Keratinocyte (primary cell): ENCODE data around the gene CES2. TPM values are rescaled to one million over a fixed set of nuclear protein-coding genes. Genes with fewer than 3 reads are reported as not detected.

Experiments used
- DNase-seq: peaks from one replicate; pipeline ENCODE4 v3.0.0-alpha.2; 2011; ENCODE audit warnings: low read depth, missing footprints, low spot score
- FAIRE-seq: peaks from 2 replicates; lab custom pipeline; 2011; peaks lifted over from hg19 to GRCh38; lab: Jason Lieb, UNC
- H2AFZ ChIP-seq: 2 replicates; pipeline ENCODE4 v1.6.0; 2012; ENCODE audit warnings: low read length, control low read depth, inconsistent platforms; ENCODE audit not compliant: control insufficient read depth
- H3K27ac ChIP-seq: 2 replicates; pipeline ENCODE4 v1.5.1; 2011; ENCODE audit warnings: low read length; ENCODE audit not compliant: control insufficient read depth, insufficient read depth
- H3K27me3 ChIP-seq: 3 replicates; pipeline ENCODE4 v1.6.0; 2011; ENCODE audit warnings: low read length; ENCODE audit not compliant: control insufficient read depth, insufficient read depth; ENCODE audit errors: extremely low read depth
- H3K36me3 ChIP-seq, 2 experiments: 2 replicates in 1 of 2; 3 replicates in 1 of 2; pipeline ENCODE4 v1.5.1; 2011; ENCODE audit warnings: low read length in 2 of 2, mild to moderate bottlenecking in 1 of 2; ENCODE audit not compliant: control insufficient read depth in 2 of 2, insufficient read depth in 2 of 2; ENCODE audit errors: extremely low read depth in 1 of 2
- H3K4me1 ChIP-seq: 3 replicates; pipeline ENCODE4 v1.5.1; 2011; ENCODE audit warnings: low read length; ENCODE audit not compliant: control insufficient read depth, insufficient read depth; ENCODE audit errors: extremely low read depth
- H3K4me2 ChIP-seq: 3 replicates; pipeline ENCODE4 v1.6.0; 2011; ENCODE audit warnings: low read depth, low read length; ENCODE audit not compliant: control insufficient read depth, insufficient read depth; ENCODE audit errors: extremely low read depth
- H3K4me3 ChIP-seq, 3 experiments: fragments of 200-600 bp in 1 of 3; sonication (generic) in 1 of 3; 2 replicates in 2 of 3; 3 replicates in 1 of 3; pipeline ENCODE4 v1.5.1; 2011 to 2016; ENCODE audit warnings: low read length in 3 of 3, mild to moderate bottlenecking in 3 of 3, control low read depth in 2 of 3, inconsistent platforms in 1 of 3, low read depth in 1 of 3, mixed read lengths in 1 of 3, mixed run types in 1 of 3, moderate library complexity in 1 of 3; ENCODE audit not compliant: control insufficient read depth in 2 of 3, insufficient read depth in 2 of 3; ENCODE audit errors: extremely low read depth in 1 of 3
- H3K79me2 ChIP-seq: 2 replicates; pipeline ENCODE4 v1.6.0; 2012; ENCODE audit warnings: low read length; ENCODE audit not compliant: control insufficient read depth, insufficient read depth
- H3K9ac ChIP-seq: 3 replicates; pipeline ENCODE4 v1.6.0; 2011; ENCODE audit warnings: low read length; ENCODE audit not compliant: control insufficient read depth, insufficient read depth; ENCODE audit errors: extremely low read depth
- H3K9me1 ChIP-seq: 3 replicates; pipeline ENCODE4 v1.6.0; 2011; ENCODE audit warnings: low read length; ENCODE audit not compliant: control insufficient read depth, insufficient read depth; ENCODE audit errors: extremely low read depth
- H3K9me3 ChIP-seq: 2 replicates; pipeline ENCODE4 v1.5.1; 2012; ENCODE audit warnings: low read depth, low read length; ENCODE audit not compliant: control insufficient read depth
- H4K20me1 ChIP-seq: 3 replicates; pipeline ENCODE4 v1.6.0; 2011; ENCODE audit warnings: low read length; ENCODE audit not compliant: control insufficient read depth, insufficient read depth; ENCODE audit errors: extremely low read depth
- CTCF ChIP-seq, 3 experiments: IDR thresholded peaks in 1 of 3; conservative IDR thresholded peaks in 1 of 3; optimal IDR thresholded peaks in 1 of 3; 2 replicates in 2 of 3; 3 replicates in 1 of 3; pipeline versions ENCODE3 to v1.5.1; 2011; ENCODE audit warnings: low read length in 3 of 3, mild to moderate bottlenecking in 3 of 3, moderate library complexity in 2 of 3, control low read depth in 1 of 3, inconsistent platforms in 1 of 3; ENCODE audit not compliant: insufficient read depth in 2 of 3; ENCODE audit errors: extremely low read depth in 1 of 3
- EZH2 ChIP-seq: IDR thresholded peaks from one replicate; pipeline ENCODE4 v1.6.1; 2012; ENCODE audit warnings: inconsistent platforms, mild to moderate bottlenecking, low read length, moderate library complexity
- dilution Hi-C: fragments of 300-500 bp; cut with MboI; formaldehyde crosslinking; loops from one replicate; pipeline ENCODE4 v1.7.0; 2020; ENCODE audit warnings: low sequenced_read_pairs; ENCODE audit not compliant: extremely low pct_ligation_motif_present
- polyA plus RNA-seq, 5 experiments: library from polyadenylated mRNA; depleted of rRNA in 3 of 5; stranded (reverse) in 3 of 5; stranded (forward) in 1 of 5; unstranded in 1 of 5; fragments of >200 nt; gene quantifications; 1 replicate in 1 of 5; 2 replicates in 3 of 5; 3 replicates in 1 of 5; pipeline versions ENCODE4 v1.2.1 to v1.2.3, GENCODE V29; 2011 to 2012; ENCODE audit warnings: missing spikeins in 2 of 5, low read depth in 1 of 5, low replicate concordance in 1 of 5

Gene CES2
- polyA plus RNA-seq, 1 donor (not counting 4 experiments of a cell fraction or from before 2014, with no cell fraction given), result 41.6 TPM

GRCh38 chr16:66900721-66901441, 34.4 kb upstream of the CES2 start:
- H3K9ac ChIP-seq, result no peak overlapping the region
- DNase-seq, result no peak
- H3K27ac ChIP-seq, result no peak overlapping the region
- H3K4me1 ChIP-seq, result peaks cover 26% of the 10 kb centered on the region
- no peaks in the 10 kb centered on the region for H3K36me3 ChIP-seq
- H3K27me3 ChIP-seq, result no peaks in the 10 kb centered on the region
- H2AFZ ChIP-seq, result no peak overlapping the region
- H3K4me3 ChIP-seq, result no peak overlapping the region
- dilution Hi-C loops, result no loop called here
- H3K9me1 ChIP-seq, result no peaks in the 10 kb centered on the region
- TF ChIP-seq CTCF (optimal IDR thresholded peaks at IDR 0.05 in 1 of 3, IDR thresholded peaks at IDR 0.05 in 1 of 3, conservative IDR thresholded peaks at IDR 0.05 in 1 of 3; ENCODE audit: extremely low read depth in 1 of 3, insufficient read depth in 2 of 3, low read length in 3 of 3) (no peak), EZH2 (no peak)
- H3K4me2 ChIP-seq, result no peak overlapping the region
- H3K79me2 ChIP-seq, result no peaks in the 10 kb centered on the region
- H4K20me1 ChIP-seq, result no peaks in the 10 kb centered on the region
- no peak for FAIRE-seq
- H3K9me3 ChIP-seq, result no peaks in the 10 kb centered on the region

- H3K9me3 ChIP-seq, result no peaks in the 10 kb centered on the region
- no peaks in the 10 kb centered on the region for H3K9me1 ChIP-seq
- no peak for TF ChIP-seq CTCF (optimal IDR thresholded peaks at IDR 0.05 in 1 of 3, IDR thresholded peaks at IDR 0.05 in 1 of 3, conservative IDR thresholded peaks at IDR 0.05 in 1 of 3; ENCODE audit: extremely low read depth in 1 of 3, insufficient read depth in 2 of 3, low read length in 3 of 3)
- no peak for TF ChIP-seq EZH2
- no peaks in the 10 kb centered on the region for H3K36me3 ChIP-seq
- no peaks in the 10 kb centered on the region for H3K79me2 ChIP-seq
- no peak overlapping the region for H3K9ac ChIP-seq
- H3K27ac ChIP-seq, result no peak overlapping the region
- H4K20me1 ChIP-seq, result no peaks in the 10 kb centered on the region
- DNase-seq (no peak), FAIRE-seq (no peak)
- H3K4me3 ChIP-seq, result no peak overlapping the region
- H3K4me2 ChIP-seq, result no peak overlapping the region
- H2AFZ ChIP-seq, result no peak overlapping the region
- H3K4me1 ChIP-seq, result peaks cover 20% of the 10 kb centered on the region
- dilution Hi-C loops, result no loop called here
- H3K27me3 ChIP-seq, result no peaks in the 10 kb centered on the region
Measured at GRCh38 chr16:66901626-66902025, 33.7 kb upstream of the CES2 start.
